Tibial nerve (tissue), 4 donors: ENCODE data around the gene JPT2.

Experiments
- EP300 ChIP-seq, 2 donors: sonication (generic); formaldehyde crosslinking; IDR thresholded peaks; one replicate each; pipeline ENCODE4 v1.6.1; 2017; ENCODE audit warnings: antibody characterized with exemption in 2 of 2, mild to moderate bottlenecking in 1 of 2
- POLR2A ChIP-seq, 2 donors: fragments of 450-650 bp; IDR thresholded peaks; one replicate each; pipeline ENCODE4 v1.6.1; 2017; ENCODE audit warnings: antibody characterized with exemption in 2 of 2, mild to moderate bottlenecking in 2 of 2, moderate library complexity in 2 of 2
- TF ChIP-seq, protein P1 (sequence below), 5 experiments: fragments of 200-600 bp in 3 of 5; fragments of 450-650 bp in 2 of 5; sonication (generic) in 3 of 5; IDR thresholded peaks; one replicate each; pipeline ENCODE4 v1.5.1; 2016 to 2019; ENCODE audit warnings: antibody characterized with exemption in 5 of 5, mild to moderate bottlenecking in 3 of 5, moderate library complexity in 2 of 5

DNA sequence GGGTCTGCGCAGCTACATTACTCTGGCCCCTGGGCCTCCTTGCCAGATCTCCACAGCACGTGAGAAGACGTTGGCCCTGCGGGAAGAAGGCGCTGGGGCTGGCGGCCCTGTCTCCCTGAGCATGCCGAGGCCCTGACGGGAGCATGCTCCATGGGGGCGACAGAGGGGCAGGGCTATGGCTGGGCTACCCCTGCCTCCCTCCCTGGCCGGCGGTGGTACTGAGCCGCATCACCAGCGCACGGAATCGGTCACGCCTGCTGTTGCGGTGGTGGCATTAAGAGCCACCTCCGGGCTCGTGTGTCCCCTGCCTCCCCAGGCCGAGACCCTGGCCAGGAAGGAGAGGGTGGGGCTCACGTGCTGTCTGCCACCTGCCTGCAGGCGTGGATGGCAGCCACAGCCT is 56.0 kb downstream of the JPT2 start:
- no peak for TF ChIP-seq POLR2A (IDR thresholded peaks at IDR 0.05)
- TF ChIP-seq, protein P1, sequence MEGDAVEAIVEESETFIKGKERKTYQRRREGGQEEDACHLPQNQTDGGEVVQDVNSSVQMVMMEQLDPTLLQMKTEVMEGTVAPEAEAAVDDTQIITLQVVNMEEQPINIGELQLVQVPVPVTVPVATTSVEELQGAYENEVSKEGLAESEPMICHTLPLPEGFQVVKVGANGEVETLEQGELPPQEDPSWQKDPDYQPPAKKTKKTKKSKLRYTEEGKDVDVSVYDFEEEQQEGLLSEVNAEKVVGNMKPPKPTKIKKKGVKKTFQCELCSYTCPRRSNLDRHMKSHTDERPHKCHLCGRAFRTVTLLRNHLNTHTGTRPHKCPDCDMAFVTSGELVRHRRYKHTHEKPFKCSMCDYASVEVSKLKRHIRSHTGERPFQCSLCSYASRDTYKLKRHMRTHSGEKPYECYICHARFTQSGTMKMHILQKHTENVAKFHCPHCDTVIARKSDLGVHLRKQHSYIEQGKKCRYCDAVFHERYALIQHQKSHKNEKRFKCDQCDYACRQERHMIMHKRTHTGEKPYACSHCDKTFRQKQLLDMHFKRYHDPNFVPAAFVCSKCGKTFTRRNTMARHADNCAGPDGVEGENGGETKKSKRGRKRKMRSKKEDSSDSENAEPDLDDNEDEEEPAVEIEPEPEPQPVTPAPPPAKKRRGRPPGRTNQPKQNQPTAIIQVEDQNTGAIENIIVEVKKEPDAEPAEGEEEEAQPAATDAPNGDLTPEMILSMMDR (IDR thresholded peaks at IDR 0.05), result no peak
- no peak for TF ChIP-seq EP300 (IDR thresholded peaks at IDR 0.05)
